Stimulated activated CD8-positive, alpha-beta memory T cell treated with anti-CD3 and anti-CD28 coated beads, Interleukin-2, amount 100 ng/mL, for 48 hours (primary cell): ENCODE measurements around the gene RECQL5.
"Not testable (repeated sequence)": the region's sequence is repeated elsewhere in the genome, so short reads cannot be mapped to it uniquely, and the experiment has no call there.

Experiments
- DNase-seq, 2 donors: peaks; one replicate each; pipeline ENCODE4 v3.0.0-alpha.2; 2020; ENCODE audit warnings: low read depth in 2 of 2

Gene RECQL5

DNA sequence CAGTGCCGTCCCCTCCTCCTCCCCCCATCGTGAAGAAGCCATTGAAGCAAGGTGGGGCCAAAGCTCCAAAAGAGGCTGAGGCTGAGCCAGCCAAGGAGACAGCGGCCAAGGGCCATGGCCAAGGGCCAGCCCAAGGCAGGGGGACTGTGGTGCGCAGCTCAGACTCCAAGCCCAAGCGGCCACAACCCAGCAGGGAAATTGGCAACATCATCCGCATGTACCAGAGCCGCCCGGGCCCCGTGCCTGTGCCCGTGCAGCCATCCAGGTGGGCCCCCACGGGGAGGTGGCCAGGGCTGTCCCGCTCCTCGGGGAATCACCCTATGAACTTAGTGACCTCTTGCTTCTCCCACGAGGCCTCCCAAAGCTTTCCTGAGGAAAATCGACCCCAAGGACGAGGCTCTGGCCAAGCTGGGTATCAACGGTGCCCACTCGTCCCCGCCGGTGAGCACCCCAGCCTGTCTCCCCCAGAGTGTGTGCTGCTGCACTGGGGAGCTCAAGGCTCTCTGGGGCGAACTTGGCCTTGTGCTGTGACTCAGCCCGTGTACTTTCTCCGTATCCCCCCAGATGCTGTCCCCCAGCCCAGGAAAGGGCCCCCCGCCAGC lies 50.3 kb downstream of the RECQL5 start:
- no peak for DNase-seq

DNA sequence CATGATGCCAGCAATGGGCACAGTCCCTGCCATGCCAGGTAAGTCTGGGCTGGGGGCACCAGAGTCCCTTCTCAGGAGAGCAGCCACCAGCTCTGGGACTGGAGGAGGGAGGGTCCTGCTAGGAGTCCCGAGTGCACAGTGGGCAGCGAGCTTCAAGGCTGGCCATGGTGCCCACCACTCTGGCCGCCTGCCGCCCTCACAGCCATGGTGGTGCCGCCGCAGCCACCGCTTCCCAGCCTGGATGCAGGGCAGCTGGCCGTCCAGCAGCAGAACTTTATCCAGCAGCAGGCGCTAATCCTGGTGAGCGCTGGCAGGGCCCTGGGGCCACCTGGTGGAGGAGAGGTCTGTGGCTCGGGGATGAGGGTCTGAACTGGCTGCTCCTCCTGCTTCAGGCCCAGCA lies 51.7 kb downstream of the RECQL5 start:
- DNase-seq: no peak

- DNase-seq: no peak
Observed at GRCh38 chr17:75614556-75615270, 52.2 kb downstream of the RECQL5 start.

- DNase-seq: no peak
Observed at GRCh38 chr17:75614006-75614405, 52.9 kb downstream of the RECQL5 start.

DNA sequence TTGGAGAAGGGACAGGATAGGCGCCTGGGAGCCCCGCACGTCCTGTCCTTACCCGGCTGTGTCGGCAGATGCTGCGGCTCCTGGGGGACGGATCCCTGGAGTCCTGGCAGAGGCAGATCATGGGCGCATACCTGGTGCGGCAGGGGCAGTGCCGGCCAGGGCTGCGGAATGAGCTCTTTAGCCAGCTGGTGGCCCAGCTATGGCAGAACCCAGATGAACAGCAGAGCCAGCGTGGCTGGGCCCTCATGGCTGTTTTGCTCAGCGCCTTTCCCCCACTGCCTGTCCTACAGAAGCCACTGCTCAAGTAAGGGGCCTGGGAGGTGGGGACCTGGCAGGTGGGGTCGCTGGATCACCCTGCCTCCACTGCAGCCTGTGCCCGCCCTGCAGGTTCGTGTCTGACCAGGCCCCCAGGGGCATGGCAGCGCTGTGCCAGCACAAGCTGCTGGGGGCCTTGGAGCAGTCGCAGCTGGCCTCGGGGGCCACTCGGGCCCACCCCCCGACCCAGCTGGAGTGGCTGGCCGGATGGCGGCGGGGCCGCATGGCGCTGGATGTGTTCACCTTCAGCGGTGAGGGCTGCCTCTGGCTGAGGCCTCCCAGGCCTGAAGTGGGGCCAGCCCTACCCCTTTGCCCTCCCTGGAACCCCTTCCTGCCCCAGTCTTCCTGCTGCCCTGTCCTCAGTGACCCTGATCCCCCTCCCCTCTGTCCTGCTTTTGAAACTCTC lies 53.9 kb downstream of the RECQL5 start:
- no peak for DNase-seq

DNA sequence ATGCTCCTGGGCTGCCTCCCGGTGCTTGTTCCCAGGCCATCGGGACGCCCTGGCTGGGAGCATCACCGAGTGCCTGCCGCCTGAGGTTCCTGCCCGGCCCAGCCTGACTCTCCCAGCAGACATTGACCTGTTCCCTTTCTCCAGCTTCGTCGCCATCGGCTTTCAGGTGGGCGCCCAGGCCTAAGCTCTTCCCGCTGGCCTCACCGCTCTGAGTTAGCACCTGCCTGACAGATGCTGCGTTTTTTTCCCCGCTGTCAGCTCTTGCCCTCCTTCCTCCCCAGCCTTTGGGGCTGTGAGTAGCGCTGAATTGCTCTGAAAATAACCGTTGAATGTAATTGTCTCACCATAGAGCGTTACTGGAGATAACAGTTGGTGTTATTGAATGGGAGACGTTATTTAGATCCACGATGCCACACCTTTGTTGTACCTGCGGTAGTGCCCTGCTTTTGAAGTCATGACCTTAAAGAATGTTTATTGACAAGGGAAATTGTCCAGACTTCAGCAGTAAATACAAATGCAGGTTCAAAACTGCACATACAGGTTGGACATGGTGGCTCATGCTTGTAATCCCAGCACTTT lies 55.0 kb downstream of the RECQL5 start:
- DNase-seq: no peak

GRCh38 chr17:75610103-75610984 lies 56.6 kb downstream of the RECQL5 start:
- DNase-seq: no peak

GRCh38 chr17:75607086-75607485 lies 59.9 kb downstream of the RECQL5 start:
- DNase-seq: no peak

GRCh38 chr17:75605790-75606189 lies 61.2 kb downstream of the RECQL5 start:
- DNase-seq: no peak

GRCh38 chr17:75604034-75604695 lies 62.8 kb downstream of the RECQL5 start:
- no peak for DNase-seq

DNA sequence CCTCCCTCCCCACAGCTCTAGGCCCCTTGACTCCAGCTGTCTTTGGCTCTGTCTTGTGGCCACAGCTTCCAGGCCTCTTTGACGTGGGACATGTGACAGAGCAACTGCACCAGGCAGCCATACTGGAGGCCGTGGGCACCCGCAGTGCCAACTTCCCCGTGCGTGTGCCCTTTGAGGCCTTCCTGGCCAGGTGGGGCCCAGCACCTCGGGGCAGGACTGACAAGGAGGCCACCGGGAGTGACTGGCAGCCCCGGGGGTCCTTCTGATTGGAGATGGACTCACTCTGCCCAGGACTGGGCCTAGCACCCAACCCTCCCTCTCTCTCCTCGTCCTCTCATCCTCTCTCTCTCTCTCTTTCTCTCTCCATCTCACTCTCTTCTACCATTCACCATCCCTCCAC lies 63.8 kb downstream of the RECQL5 start:
- DNase-seq: no peak

DNA sequence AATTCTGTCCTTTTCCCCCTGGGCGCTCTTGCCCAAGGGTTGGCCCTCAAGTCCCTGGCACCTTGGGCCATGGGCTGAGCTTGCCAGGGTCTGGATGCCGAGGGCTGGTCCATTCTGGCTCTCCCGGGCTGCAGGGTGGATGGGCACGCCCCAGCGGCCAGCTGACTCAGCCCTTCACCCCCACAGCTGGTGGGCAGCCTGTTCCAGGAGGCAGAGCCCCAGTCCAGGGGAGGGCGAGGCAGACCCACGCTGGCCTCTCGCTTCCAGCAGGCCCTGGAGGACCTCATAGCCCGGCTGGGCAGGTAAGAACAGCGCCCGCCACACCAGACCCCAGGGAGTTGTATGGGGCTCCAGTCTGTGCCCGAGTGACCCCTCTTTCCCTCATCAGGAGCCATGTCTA lies 64.3 kb downstream of the RECQL5 start:
- DNase-seq: no peak

- DNase-seq: peak; percentile 49 to 52
Observed at GRCh38 chr17:75601057-75601987, 65.6 kb downstream of the RECQL5 start.

DNA sequence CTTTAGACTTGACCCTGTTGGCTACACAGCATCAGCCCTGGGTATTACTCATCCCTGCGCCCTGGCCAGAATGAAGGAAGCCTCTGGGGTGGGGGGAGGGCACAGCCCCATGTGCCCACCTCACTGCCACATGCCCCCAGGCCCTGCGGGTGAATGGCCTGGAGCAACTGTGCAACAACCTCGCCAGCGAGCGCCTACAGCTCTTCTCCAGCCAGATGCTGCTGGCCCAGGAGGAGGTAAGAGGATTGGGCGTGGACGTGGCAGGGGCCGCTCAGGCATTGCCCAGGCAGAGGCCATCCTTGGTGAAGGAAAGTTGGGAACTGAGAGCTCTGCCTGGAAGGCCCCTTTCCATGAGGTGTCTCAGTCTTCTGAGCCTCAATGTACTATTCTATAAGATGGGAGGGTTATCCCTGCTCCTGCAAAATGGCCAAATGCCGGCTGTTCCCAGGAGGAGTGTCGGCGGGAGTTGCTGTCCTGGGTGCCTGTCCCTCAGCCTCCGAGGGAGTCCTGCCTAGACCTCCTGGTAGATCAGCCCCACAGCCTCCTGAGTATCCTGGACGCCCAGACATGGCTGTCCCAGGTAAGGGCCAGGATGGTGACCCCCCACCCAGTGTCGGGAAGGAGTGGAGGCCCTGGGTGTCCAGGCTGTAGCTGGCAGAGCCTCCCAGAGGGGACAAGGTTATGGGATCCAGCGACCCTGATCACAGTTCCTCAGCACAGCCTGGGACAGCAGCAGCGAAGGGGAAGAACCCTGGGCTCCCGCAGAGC lies 70.5 kb downstream of the RECQL5 start:
- no peak for DNase-seq

DNA sequence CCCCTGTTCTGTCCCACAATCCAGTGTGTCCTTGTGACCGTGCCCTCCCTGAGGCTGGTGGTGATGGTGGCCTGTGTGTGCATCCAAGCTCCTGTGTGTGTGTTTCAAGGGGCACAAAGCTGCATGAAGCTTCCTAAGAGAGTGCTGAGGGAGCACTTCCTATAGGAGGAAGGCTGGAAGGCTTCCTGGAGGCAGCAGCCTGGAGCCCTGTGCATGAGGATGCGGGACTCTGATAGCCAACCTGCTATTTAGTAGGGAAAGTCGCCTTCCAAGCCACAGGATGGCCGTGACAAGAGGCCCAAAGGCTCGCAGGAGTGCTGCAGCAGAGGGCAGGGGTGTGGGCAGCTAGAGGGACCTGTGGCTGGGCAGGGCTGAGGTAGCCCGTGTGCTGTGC lies 71.0 kb downstream of the RECQL5 start:
- no peak for DNase-seq

DNA sequence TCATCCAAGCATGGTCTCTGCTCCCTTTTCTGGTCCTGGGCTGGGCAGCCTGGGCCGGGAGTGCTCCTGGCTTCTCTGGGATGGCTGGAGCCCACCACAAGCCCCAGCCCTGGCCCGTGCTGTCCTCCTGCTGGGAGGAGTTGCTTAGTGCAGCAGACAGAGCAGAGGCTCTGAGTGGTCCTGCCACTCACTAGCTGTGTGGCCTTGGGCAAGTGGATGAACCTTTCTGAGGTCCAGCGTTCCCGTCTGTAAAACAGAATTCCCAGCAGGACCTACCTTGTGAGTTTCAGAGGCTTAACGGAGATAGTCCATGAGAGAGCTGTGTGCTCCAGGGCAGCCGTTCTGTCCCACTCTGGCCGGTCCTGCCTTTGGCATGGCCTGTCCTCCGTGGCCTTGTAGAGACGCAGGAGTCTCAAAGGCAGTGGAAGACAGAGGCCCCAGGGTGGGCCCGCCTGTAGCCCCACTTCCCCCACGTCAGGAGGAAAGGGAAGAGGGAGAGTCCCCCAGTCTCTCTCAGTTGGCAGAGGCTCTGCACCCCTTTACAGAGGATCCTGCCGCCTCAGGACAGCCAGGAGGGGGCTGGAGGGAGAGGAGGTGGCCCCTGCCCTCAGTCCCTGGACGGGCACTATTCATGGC lies 71.6 kb downstream of the RECQL5 start:
- DNase-seq: no peak

DNA sequence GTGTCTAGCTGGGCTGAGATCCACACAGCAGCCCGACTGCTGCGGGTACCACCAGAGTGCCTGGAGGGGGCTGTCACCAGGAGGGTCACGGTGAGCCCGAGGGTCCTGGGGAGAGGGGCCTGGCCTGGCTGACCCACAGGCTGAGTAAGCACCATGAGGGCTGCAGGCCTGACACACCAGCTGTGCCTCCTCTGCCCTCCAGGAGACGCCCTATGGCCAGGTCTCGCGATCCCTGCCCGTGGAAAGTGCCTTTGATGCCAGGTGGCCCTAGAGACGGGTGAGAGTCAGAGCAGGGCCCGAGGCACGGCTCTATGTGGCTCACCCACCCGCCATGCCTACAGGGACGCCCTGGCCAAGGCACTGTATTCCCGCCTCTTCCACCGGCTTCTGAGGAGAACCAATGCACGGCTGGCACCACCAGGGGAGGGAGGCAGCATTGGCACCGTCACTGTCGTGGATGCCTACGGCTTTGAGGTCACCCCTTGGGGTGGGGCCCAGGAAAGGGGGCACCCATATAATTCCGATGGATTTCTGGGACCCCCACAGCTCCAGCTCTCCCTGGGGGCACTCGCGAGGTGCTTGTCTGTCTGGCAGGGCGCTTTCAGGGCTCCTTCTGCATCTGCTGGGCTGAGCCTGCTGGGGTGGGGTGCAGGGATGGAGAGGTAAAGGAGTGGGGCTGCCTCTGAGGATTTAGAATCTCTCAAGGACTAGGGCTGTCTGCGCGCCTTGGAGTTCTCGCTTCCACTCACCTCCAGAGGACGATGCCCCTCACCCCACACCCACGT lies 72.3 kb downstream of the RECQL5 start:
- DNase-seq: no peak

GRCh38 chr17:75593430-75593829 lies 73.5 kb downstream of the RECQL5 start:
- DNase-seq: not testable (repeated sequence)
